ENCODE measurements around the gene SNN.

DNA sequence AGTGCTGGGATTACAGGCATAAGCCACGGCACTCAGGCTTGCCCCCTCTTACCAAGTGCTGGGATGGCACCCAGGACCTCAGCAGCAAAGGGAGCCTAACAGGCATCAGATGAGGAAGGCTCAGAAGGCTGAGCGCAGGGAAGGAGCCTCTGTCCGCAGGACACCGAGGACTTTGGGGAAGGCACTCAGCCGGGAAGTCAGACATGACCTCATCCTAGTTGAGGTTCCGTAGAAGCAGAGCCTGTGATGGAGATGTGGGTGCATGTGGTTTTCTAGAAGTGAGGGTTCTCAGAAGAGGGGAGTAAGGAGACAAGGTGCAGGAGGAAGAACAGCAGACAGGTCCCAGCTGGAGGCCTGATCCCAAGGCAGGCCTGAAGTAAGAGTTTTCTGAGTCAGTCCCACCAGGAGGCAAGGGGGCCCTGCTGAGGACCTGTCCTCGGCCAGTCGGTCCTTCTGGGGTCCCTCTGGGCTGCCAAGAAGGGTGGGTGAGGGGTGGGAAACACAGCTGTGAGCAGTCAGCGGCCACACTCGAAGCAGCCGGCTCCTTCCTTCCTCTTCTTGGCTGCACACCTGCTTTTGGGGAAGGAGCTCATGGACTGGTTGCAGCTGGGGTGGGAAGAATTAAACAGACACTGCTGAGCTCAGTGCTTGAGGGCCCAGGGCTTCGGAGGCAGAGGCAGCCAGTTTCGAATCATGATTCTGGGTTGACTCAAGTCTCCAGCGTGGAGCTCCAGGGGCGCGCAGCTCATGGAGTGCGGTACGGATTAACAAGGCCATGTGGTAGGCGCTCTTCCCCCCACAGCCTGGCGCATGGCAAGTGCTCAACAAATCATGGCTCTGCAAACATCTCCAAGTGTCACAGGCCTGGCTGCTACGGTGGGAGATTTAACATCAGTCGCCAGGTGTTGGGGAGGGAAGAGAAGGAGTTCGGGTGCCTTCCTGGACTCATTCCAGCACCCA lies 38.9 kb upstream of the SNN start:
- TF ChIP-seq CTCF (IDR thresholded peaks at IDR 0.05) (no peak), EZH2 (IDR thresholded peaks at IDR 0.05; ENCODE audit: borderline replicate concordance, insufficient read depth, low read depth, low read length, poor library complexity, severe bottlenecking) (no peak)

Measured in B cell (primary cell).